Ascending aorta (tissue), 2 donors: ENCODE data around the gene CLEC4C. TPM values are rescaled to one million over a fixed set of nuclear protein-coding genes. Genes with fewer than 3 reads are reported as not detected.
"Not testable (repeated sequence)": the region's sequence is repeated elsewhere in the genome, so short reads cannot be mapped to it uniquely, and the experiment has no call there.

Experiments used
- DNase-seq, 2 donors: peaks; one replicate each; pipeline ENCODE4 v3.0.0-alpha.2; 2019; ENCODE audit warnings: low spot score in 2 of 2
- H3K27ac ChIP-seq, 2 donors: fragments of 200-600 bp; sonication (generic); one replicate each; pipeline ENCODE4 v1.5.1; 2016 to 2017; ENCODE audit warnings: mild to moderate bottlenecking in 1 of 2
- H3K27me3 ChIP-seq: fragments of 200-600 bp; sonication (generic); one replicate; pipeline ENCODE4 v1.5.1; 2017
- H3K36me3 ChIP-seq, 2 donors: fragments of 200-600 bp; sonication (generic); one replicate each; pipeline ENCODE4 v1.5.1; 2016
- H3K4me1 ChIP-seq, 2 donors: fragments of 200-600 bp; sonication (generic); one replicate each; pipeline ENCODE4 v1.5.1; 2016 to 2017; ENCODE audit warnings: mild to moderate bottlenecking in 1 of 2
- H3K4me3 ChIP-seq, 2 donors: fragments of 200-600 bp; sonication (generic); one replicate each; pipeline ENCODE4 v1.5.1; 2016 to 2017; ENCODE audit warnings: mild to moderate bottlenecking in 1 of 2
- H3K9me3 ChIP-seq, 2 donors: fragments of 200-600 bp; sonication (generic); one replicate each; pipeline ENCODE4 v1.5.1; 2016
- CTCF ChIP-seq, 3 experiments: fragments of 200-600 bp in 2 of 3; fragments of 450-650 bp in 1 of 3; sonication (generic) in 2 of 3; IDR thresholded peaks; one replicate each; pipeline ENCODE4 v1.5.1; 2016 to 2019; ENCODE audit warnings: antibody characterized with exemption in 3 of 3, mild to moderate bottlenecking in 1 of 3, moderate library complexity in 1 of 3
- intact Hi-C: fragments of 100-400 bp; cut with DNase I; formaldehyde crosslinking; loops from one replicate; pipeline ENCODE4 v1.15.1; 2023
- total RNA-seq: library from RNA; depleted of rRNA; stranded (reverse); fragments of >200 nt; gene quantifications from one replicate; pipeline ENCODE4 v1.1.0, GENCODE V29; 2016

Gene CLEC4C
- total RNA-seq, 1 donor from 2014 or later: not detected

GRCh38 chr12:7782055-7782454 is 34.9 kb upstream of the CLEC4C start:
- Histone ChIP-seq H3K27me3 (no peaks in the 10 kb centered on the region), H3K36me3 (no peaks in the 10 kb centered on the region), H3K9me3 (no peaks in the 10 kb centered on the region), H3K4me1 (no peaks in the 10 kb centered on the region), H3K27ac (no peak overlapping the region), H3K4me3 (no peak overlapping the region)
- no peak for TF ChIP-seq CTCF (IDR thresholded peaks at IDR 0.05)
- intact Hi-C loops: no loop called here
- DNase-seq: no peak

- DNase-seq: no peak
- H3K4me3 ChIP-seq: no peak overlapping the region
- no peaks in the 10 kb centered on the region for H3K4me1 ChIP-seq
- H3K36me3 ChIP-seq: no peaks in the 10 kb centered on the region
- no peaks in the 10 kb centered on the region for H3K27me3 ChIP-seq
- H3K27ac ChIP-seq: no peak overlapping the region
- no peak for TF ChIP-seq CTCF (IDR thresholded peaks at IDR 0.05)
- no peaks in the 10 kb centered on the region for H3K9me3 ChIP-seq
- intact Hi-C loops: no loop called here
Observed at GRCh38 chr12:7781274-7781673, 34.1 kb upstream of the CLEC4C start.

- H3K36me3 ChIP-seq: no peaks in the 10 kb centered on the region
- H3K9me3 ChIP-seq: no peaks in the 10 kb centered on the region
- DNase-seq: no peak
- H3K27ac ChIP-seq: no peak overlapping the region
- H3K4me1 ChIP-seq: no peaks in the 10 kb centered on the region
- H3K4me3 ChIP-seq: no peak overlapping the region
- intact Hi-C loops: no loop called here
- no peak for TF ChIP-seq CTCF (IDR thresholded peaks at IDR 0.05)
- no peaks in the 10 kb centered on the region for H3K27me3 ChIP-seq
Observed at GRCh38 chr12:7769999-7770398, 22.8 kb upstream of the CLEC4C start.

- no peaks in the 10 kb centered on the region for H3K36me3 ChIP-seq
- TF ChIP-seq CTCF (IDR thresholded peaks at IDR 0.05): no peak
- no peaks in the 10 kb centered on the region for H3K4me1 ChIP-seq
- H3K9me3 ChIP-seq: no peaks in the 10 kb centered on the region
- DNase-seq: no peak
- intact Hi-C loops: no loop called here
- no peak overlapping the region for H3K27ac ChIP-seq
- H3K4me3 ChIP-seq: no peak overlapping the region
- H3K27me3 ChIP-seq: no peaks in the 10 kb centered on the region
Observed at GRCh38 chr12:7758766-7759140, 11.6 kb upstream of the CLEC4C start.

- Histone ChIP-seq H3K4me1 (no peaks in the 10 kb centered on the region), H3K27me3 (no peaks in the 10 kb centered on the region), H3K27ac (no peak overlapping the region), H3K36me3 (no peaks in the 10 kb centered on the region), H3K9me3 (no peaks in the 10 kb centered on the region), H3K4me3 (no peak overlapping the region)
- no peak for TF ChIP-seq CTCF (IDR thresholded peaks at IDR 0.05)
- DNase-seq: no peak
- intact Hi-C loops: no loop called here
Observed at GRCh38 chr12:7756993-7757392, 9.8 kb upstream of the CLEC4C start.

- intact Hi-C loops, DNase-seq, H3K9me3 ChIP-seq, H3K27ac ChIP-seq, H3K27me3 ChIP-seq, H3K4me1 ChIP-seq, H3K36me3 ChIP-seq, H3K4me3 ChIP-seq: not testable (repeated sequence)
Observed at GRCh38 chr12:7755668-7756067, 8.5 kb upstream of the CLEC4C start.

- H3K36me3 ChIP-seq, H3K4me3 ChIP-seq, H3K27ac ChIP-seq, H3K27me3 ChIP-seq, DNase-seq, H3K9me3 ChIP-seq, intact Hi-C loops, H3K4me1 ChIP-seq: not testable (repeated sequence)
Observed at GRCh38 chr12:7751941-7752922, 5.1 kb upstream of the CLEC4C start.
